Hepatocyte (in vitro differentiated cells): ENCODE results near the gene GUCY1A2. TPM values are rescaled to one million over a fixed set of nuclear protein-coding genes. Genes with fewer than 3 reads are reported as not detected.

Source experiments
- DNase-seq: peaks from one replicate; pipeline ENCODE4 v3.0.0-alpha.2; 2016; ENCODE audit warnings: low spot score
- H2AFZ ChIP-seq: fragments of 200-600 bp; sonication (generic); 2 replicates; pipeline ENCODE4 v1.6.0; 2016; ENCODE audit warnings: antibody characterized with exemption, mild to moderate bottlenecking
- H3K27ac ChIP-seq: fragments of 200-600 bp; sonication (generic); 2 replicates; pipeline ENCODE4 v1.5.1; 2016; ENCODE audit warnings: mild to moderate bottlenecking
- H3K27me3 ChIP-seq: fragments of 200-600 bp; sonication (generic); 2 replicates; pipeline ENCODE4 v1.6.1; 2016
- H3K36me3 ChIP-seq: fragments of 200-600 bp; sonication (generic); replicated peaks from 2 replicates; pipeline ENCODE4 v1.5.1; 2016; ENCODE audit warnings: low read depth; ENCODE audit not compliant: insufficient read depth
- H3K4me1 ChIP-seq: fragments of 200-600 bp; sonication (generic); 2 replicates; pipeline ENCODE4 v1.5.1; 2016; ENCODE audit warnings: mild to moderate bottlenecking, moderate library complexity; ENCODE audit not compliant: insufficient read depth
- H3K4me2 ChIP-seq: fragments of 200-600 bp; sonication (generic); 2 replicates; pipeline ENCODE4 v1.6.0; 2016
- H3K4me3 ChIP-seq: fragments of 200-600 bp; sonication (generic); 2 replicates; pipeline ENCODE4 v1.5.1; 2016; ENCODE audit warnings: mild to moderate bottlenecking
- H3K79me2 ChIP-seq: fragments of 200-600 bp; sonication (generic); 2 replicates; pipeline ENCODE4 v1.6.0; 2017; ENCODE audit warnings: mild to moderate bottlenecking
- H3K9me2 ChIP-seq: fragments of 200-600 bp; sonication (generic); replicated peaks from 2 replicates; pipeline ENCODE4 v1.6.0; 2017; ENCODE audit warnings: mild to moderate bottlenecking; ENCODE audit not compliant: insufficient read depth
- H3K9me3 ChIP-seq: fragments of 200-600 bp; sonication (generic); 2 replicates; pipeline ENCODE4 v1.5.1; 2016; ENCODE audit warnings: low read depth, mild to moderate bottlenecking
- H4K20me1 ChIP-seq: fragments of 200-600 bp; sonication (generic); 2 replicates; pipeline ENCODE4 v1.6.0; 2016; ENCODE audit warnings: mild to moderate bottlenecking; ENCODE audit not compliant: insufficient read depth, poor library complexity, severe bottlenecking
- EZH2 ChIP-seq: fragments of 200-600 bp; sonication (generic); IDR thresholded peaks from 2 replicates; pipeline ENCODE4 v1.6.1; 2016; ENCODE audit warnings: antibody characterized with exemption, mild to moderate bottlenecking, borderline replicate concordance
- EZH2phosphoT487 ChIP-seq: fragments of 200-600 bp; sonication (generic); IDR thresholded peaks from one replicate; pipeline ENCODE4 v1.6.1; 2018; ENCODE audit warnings: antibody characterized with exemption, mild to moderate bottlenecking, low read depth, moderate library complexity; ENCODE audit not compliant: unreplicated experiment, severe bottlenecking
- WGBS: methylation state at CpG from one replicate; pipeline ENCODE4 v1.1.6; 2016; ENCODE audit warnings: low lambda C conversion rate; ENCODE audit errors: missing lambda C conversion rate; 5-methylcytosine and 5-hydroxymethylcytosine counted together
- polyA plus RNA-seq: library from polyadenylated mRNA; unstranded; fragments of >200 nt; fragmentation: Nextera tagmentation; extraction: Ambion mirVana; gene quantifications from 2 replicates; pipeline ENCODE4 v1.2.1, GENCODE V29; 2016
- total RNA-seq: library from RNA; depleted of rRNA; stranded (reverse); fragments of >200 nt; gene quantifications from 2 replicates; pipeline ENCODE4 v1.2.3, GENCODE V29; 2014
- TF ChIP-seq, protein P1 (sequence below): fragments of 200-600 bp; sonication (generic); IDR thresholded peaks from 2 replicates; pipeline ENCODE4 v1.5.1; 2016; ENCODE audit warnings: antibody characterized with exemption, mild to moderate bottlenecking; ENCODE audit not compliant: poor library complexity

Gene GUCY1A2
- total and polyA plus RNA-seq, 2 experiments from 2014 or later: 3.3 to 9.1 TPM

DNA sequence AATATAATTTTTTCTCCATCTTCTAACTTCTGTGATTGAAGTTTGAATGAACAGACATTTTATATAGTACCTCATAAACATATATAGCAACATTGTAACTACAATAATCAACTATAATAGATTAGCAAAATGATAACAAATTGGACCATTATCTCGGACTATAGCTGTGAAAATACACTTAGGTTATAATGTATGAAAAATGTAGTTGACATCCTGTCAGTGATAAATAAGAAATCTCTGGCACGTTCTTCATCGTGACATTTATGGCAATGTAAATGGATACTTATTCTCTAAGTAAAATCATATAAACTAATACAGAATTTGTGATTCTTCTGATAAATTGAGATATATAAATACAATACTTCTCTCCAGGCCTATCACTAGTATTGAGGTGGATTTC, 333.3 kb downstream of the GUCY1A2 start:
- no peaks in the 10 kb centered on the region for H4K20me1 ChIP-seq
- TF ChIP-seq EZH2phosphoT487: no peak
- TF ChIP-seq, protein P1, sequence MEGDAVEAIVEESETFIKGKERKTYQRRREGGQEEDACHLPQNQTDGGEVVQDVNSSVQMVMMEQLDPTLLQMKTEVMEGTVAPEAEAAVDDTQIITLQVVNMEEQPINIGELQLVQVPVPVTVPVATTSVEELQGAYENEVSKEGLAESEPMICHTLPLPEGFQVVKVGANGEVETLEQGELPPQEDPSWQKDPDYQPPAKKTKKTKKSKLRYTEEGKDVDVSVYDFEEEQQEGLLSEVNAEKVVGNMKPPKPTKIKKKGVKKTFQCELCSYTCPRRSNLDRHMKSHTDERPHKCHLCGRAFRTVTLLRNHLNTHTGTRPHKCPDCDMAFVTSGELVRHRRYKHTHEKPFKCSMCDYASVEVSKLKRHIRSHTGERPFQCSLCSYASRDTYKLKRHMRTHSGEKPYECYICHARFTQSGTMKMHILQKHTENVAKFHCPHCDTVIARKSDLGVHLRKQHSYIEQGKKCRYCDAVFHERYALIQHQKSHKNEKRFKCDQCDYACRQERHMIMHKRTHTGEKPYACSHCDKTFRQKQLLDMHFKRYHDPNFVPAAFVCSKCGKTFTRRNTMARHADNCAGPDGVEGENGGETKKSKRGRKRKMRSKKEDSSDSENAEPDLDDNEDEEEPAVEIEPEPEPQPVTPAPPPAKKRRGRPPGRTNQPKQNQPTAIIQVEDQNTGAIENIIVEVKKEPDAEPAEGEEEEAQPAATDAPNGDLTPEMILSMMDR: no peak
- no peak for TF ChIP-seq EZH2

DNA sequence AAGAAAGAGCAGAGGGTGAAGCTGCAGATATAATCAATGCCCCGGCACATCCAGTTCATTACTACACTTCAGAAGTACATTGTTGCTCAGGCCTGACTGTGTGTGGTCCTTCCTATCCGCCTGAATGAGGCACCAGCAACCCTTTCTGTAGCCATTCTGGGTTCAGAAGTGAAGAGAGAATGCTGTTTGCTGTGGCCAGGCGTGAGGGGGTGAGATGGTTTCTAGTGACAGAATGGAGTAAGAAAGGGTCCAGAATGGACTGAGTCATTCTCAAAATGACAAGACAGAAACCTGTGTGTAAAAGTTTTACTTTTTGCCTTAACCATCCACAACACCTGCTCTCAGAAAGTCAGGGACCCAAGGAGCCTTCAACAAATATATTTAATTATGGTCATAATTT, 334.8 kb downstream of the GUCY1A2 start:
- no peaks in the 10 kb centered on the region for H3K36me3 ChIP-seq
- 89% methylated on average over 3 of the region's 3 CpGs for WGBS
- no peaks in the 10 kb centered on the region for H3K9me2 ChIP-seq
- no peaks in the 10 kb centered on the region for H3K4me1 ChIP-seq
- DNase-seq: no peak
- no peak overlapping the region for H3K27ac ChIP-seq
- H3K27me3 ChIP-seq: no peaks in the 10 kb centered on the region
- no peaks in the 10 kb centered on the region for H3K9me3 ChIP-seq
- TF ChIP-seq, protein P1: no peak
- TF ChIP-seq EZH2phosphoT487 (no peak), EZH2 (no peak)
- H2AFZ ChIP-seq: no peak overlapping the region
- H4K20me1 ChIP-seq: no peaks in the 10 kb centered on the region
- H3K4me2 ChIP-seq: no peak overlapping the region
- H3K79me2 ChIP-seq: no peaks in the 10 kb centered on the region
- H3K4me3 ChIP-seq: no peak overlapping the region

More for the DNA sequence above, 333.3 kb downstream of the GUCY1A2 start:
- WGBS: 84% methylated on average over 3 of the region's 3 CpGs
- no peaks in the 10 kb centered on the region for H3K79me2 ChIP-seq
- H3K9me2 ChIP-seq: no peaks in the 10 kb centered on the region
- no peaks in the 10 kb centered on the region for H3K9me3 ChIP-seq
- no peak overlapping the region for H3K4me2 ChIP-seq
- no peak overlapping the region for H2AFZ ChIP-seq
- DNase-seq: no peak
- H3K4me3 ChIP-seq: no peak overlapping the region
- no peaks in the 10 kb centered on the region for H3K4me1 ChIP-seq
- H3K36me3 ChIP-seq: no peaks in the 10 kb centered on the region
- no peaks in the 10 kb centered on the region for H3K27me3 ChIP-seq
- no peak overlapping the region for H3K27ac ChIP-seq

DNA sequence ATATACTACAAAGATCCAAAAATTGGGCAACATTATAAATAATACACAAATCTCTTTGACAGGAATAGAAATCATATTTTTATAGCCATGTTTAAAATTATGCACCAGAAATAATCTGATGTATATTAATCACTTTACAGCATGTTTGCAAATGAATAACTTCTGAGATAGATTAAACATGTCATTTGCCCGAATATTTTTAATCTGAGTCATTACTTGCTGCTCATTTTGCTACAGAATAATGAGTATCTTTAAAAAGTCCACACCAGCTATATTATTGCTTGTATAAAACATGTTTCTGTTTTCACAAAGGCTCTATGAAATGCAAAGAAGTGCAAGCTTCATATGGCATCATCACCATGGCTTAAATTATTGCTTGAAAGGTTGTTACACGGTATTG, 336.8 kb downstream of the GUCY1A2 start:
- H3K27me3 ChIP-seq: no peaks in the 10 kb centered on the region
- no peak for DNase-seq
- no peak overlapping the region for H3K4me2 ChIP-seq
- H3K79me2 ChIP-seq: no peaks in the 10 kb centered on the region
- no peak overlapping the region for H3K27ac ChIP-seq
- H3K9me3 ChIP-seq: no peaks in the 10 kb centered on the region
- no peaks in the 10 kb centered on the region for H3K36me3 ChIP-seq
- no peaks in the 10 kb centered on the region for H4K20me1 ChIP-seq
- H2AFZ ChIP-seq: no peak overlapping the region
- 87% methylated on average over 2 of the region's 2 CpGs for WGBS
- H3K9me2 ChIP-seq: no peaks in the 10 kb centered on the region
- H3K4me3 ChIP-seq: no peak overlapping the region
- no peaks in the 10 kb centered on the region for H3K4me1 ChIP-seq
- no peak for TF ChIP-seq EZH2phosphoT487
- TF ChIP-seq, protein P1: no peak
- TF ChIP-seq EZH2: no peak

DNA sequence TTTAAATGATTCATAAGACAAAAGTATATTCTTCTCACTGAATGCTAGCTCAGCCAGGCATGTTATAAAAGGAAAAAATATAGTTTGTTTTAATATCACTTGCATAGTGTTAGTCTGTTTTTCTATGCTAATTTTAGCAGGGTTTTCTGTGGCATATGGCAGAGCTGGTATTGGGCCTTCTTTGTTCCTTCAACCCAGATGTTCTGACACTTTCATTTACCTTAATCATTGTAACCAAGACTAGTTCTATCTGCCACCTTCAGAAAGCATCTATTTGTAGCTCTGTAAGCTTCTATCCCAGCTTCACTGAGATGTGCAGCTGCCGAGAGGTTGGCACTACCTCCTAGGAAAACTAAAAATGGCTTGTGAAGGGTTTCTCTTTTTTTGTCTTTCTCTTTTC, 338.7 kb downstream of the GUCY1A2 start:
- Histone ChIP-seq H2AFZ (no peak overlapping the region), H3K9me2 (no peaks in the 10 kb centered on the region), H3K27me3 (no peaks in the 10 kb centered on the region), H4K20me1 (no peaks in the 10 kb centered on the region), H3K4me2 (no peak overlapping the region), H3K9me3 (no peaks in the 10 kb centered on the region), H3K36me3 (no peaks in the 10 kb centered on the region), H3K4me1 (no peaks in the 10 kb centered on the region), H3K4me3 (no peak overlapping the region), H3K79me2 (no peaks in the 10 kb centered on the region), H3K27ac (no peak overlapping the region)
- DNase-seq: no peak
- TF ChIP-seq, protein P1: no peak
- TF ChIP-seq EZH2 (no peak), EZH2phosphoT487 (no peak)
- WGBS: 100% methylated on average over 1 of the region's 1 CpG
